Peyer's patch (tissue), 4 donors: ENCODE results near the gene MED13. TPM values are rescaled to one million over a fixed set of nuclear protein-coding genes. Genes with fewer than 3 reads are reported as not detected.

Experiments used
- DNase-seq, 3 donors: peaks; one replicate each; pipeline ENCODE4 v3.0.0-alpha.2; 2017 to 2019
- H3K27ac ChIP-seq, 4 donors: fragments of 200-600 bp; sonication (generic); one replicate each; pipeline ENCODE4 v1.5.1; 2016 to 2019
- H3K27me3 ChIP-seq, 2 donors: fragments of 200-600 bp; sonication (generic); one replicate each; pipeline ENCODE4 v1.5.1; 2019
- H3K36me3 ChIP-seq, 3 donors: fragments of 200-600 bp; sonication (generic); one replicate each; pipeline ENCODE4 v1.5.1; 2016 to 2019
- H3K4me1 ChIP-seq, 4 donors: fragments of 200-600 bp; sonication (generic); one replicate each; pipeline ENCODE4 v1.5.1; 2016 to 2019
- H3K4me3 ChIP-seq, 4 donors: fragments of 200-600 bp; sonication (generic); 1 replicate in 3 of 4; 2 replicates in 1 of 4; pipeline ENCODE4 v1.5.1; 2016 to 2019; ENCODE audit warnings: mild to moderate bottlenecking in 1 of 4
- H3K9me3 ChIP-seq, 4 donors: fragments of 200-600 bp; sonication (generic); one replicate each; pipeline ENCODE4 v1.5.1; 2016 to 2019; ENCODE audit warnings: mild to moderate bottlenecking in 1 of 4
- POLR2A ChIP-seq, 2 donors: fragments of 450-650 bp; IDR thresholded peaks; one replicate each; pipeline ENCODE4 v1.5.1; 2017; ENCODE audit warnings: antibody characterized with exemption in 2 of 2, mild to moderate bottlenecking in 2 of 2, moderate library complexity in 2 of 2
- total RNA-seq, 4 donors: library from RNA; depleted of rRNA; stranded (reverse); fragments of >200 nt; gene quantifications; one replicate each; pipeline ENCODE4 v1.1.0, GENCODE V29; 2016
- TF ChIP-seq, protein P1 (sequence below), 6 experiments: fragments of 450-650 bp in 4 of 6; fragments of 200-600 bp in 2 of 6; sonication (generic) in 1 of 6; IDR thresholded peaks; one replicate each; pipeline ENCODE4 v1.5.1; 2017 to 2019; ENCODE audit warnings: antibody characterized with exemption in 6 of 6, mild to moderate bottlenecking in 3 of 6, moderate library complexity in 1 of 6

MED13 gene
- total RNA-seq, 4 donors from 2014 or later, result 84.4 to 452 (median 131) TPM

DNA sequence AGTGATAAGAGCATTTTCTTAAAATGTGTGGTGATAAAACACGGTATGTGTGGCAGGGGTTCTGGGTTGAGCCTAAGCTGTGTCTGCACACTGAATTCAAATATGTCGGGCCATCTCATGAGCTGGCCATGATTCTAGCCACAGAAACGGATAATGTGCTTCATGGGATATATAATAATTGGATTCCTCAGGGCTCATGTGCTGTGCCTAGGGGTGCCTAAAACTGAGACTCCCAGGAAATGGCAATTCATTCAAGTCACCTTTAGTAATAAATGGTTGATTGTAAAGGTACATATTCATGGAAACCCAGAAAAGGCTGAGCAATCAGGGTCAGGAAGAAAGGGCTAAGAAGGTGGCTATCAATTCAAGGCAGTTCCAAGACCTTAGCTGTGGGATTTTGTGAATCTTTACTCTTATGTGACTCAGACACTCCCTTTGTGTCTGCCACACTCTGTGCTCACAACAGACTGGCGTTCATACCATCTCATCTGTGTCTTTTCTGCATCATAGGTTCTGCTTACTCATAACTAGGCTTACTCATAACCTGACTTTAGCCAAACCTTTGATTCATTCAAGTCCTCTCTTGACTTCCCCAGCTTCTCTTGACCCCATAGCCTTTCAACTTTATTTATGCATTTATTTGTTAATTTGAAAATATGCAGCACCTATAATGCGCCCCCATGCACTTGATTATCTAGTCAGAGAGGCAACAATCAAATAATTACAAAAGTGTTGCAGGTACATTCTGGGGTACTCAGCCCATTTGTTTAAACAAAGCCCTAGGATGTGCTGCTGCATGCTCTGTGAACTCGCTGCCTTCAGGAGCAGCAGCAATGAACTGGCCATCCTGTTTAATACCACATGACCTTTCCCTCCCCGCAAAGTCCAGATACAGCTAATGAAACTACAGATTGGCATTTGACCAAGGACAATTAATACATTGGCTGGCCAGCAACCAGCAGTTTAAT lies 28.4 kb upstream of the MED13 start:
- Histone ChIP-seq H3K27ac (peak overlapping the region in 1 of 4 donors; percentile 60), H3K27me3 (no peaks in the 10 kb centered on the region), H3K4me1 (peaks cover 0 to 5% (median 0%) of the 10 kb centered on the region in 4 donors), H3K4me3 (no peak overlapping the region), H3K36me3 (no peaks in the 10 kb centered on the region), H3K9me3 (no peaks in the 10 kb centered on the region)
- no peak for TF ChIP-seq POLR2A (IDR thresholded peaks at IDR 0.05)
- TF ChIP-seq, protein P1, sequence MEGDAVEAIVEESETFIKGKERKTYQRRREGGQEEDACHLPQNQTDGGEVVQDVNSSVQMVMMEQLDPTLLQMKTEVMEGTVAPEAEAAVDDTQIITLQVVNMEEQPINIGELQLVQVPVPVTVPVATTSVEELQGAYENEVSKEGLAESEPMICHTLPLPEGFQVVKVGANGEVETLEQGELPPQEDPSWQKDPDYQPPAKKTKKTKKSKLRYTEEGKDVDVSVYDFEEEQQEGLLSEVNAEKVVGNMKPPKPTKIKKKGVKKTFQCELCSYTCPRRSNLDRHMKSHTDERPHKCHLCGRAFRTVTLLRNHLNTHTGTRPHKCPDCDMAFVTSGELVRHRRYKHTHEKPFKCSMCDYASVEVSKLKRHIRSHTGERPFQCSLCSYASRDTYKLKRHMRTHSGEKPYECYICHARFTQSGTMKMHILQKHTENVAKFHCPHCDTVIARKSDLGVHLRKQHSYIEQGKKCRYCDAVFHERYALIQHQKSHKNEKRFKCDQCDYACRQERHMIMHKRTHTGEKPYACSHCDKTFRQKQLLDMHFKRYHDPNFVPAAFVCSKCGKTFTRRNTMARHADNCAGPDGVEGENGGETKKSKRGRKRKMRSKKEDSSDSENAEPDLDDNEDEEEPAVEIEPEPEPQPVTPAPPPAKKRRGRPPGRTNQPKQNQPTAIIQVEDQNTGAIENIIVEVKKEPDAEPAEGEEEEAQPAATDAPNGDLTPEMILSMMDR (IDR thresholded peaks at IDR 0.05), result no peak
- no peak for DNase-seq

DNA sequence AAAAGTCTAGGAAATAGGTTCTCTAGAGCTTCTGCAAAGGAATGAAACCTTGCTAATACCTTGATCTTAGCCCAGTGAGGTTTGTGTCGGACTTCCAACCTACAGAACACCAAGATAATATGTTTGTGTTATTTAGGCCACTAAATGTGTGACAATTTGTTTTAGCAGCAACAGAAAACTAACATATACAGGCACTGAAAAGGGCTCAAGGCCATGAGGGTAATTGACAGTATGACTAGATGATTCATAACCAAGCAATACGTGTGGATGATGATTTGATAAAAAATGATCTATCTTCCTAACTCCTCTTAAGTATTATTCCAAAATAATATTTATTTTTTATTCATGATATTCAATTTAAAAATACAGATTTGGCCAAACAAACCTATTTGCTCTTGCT lies 27.7 kb upstream of the MED13 start:
- Histone ChIP-seq H3K27ac (no peak overlapping the region), H3K27me3 (no peaks in the 10 kb centered on the region), H3K9me3 (no peaks in the 10 kb centered on the region), H3K4me1 (no peaks in the 10 kb centered on the region), H3K4me3 (no peak overlapping the region), H3K36me3 (no peaks in the 10 kb centered on the region)
- DNase-seq, result no peak
- TF ChIP-seq POLR2A (IDR thresholded peaks at IDR 0.05), result no peak
- TF ChIP-seq, protein P1 (IDR thresholded peaks at IDR 0.05), result no peak

DNA sequence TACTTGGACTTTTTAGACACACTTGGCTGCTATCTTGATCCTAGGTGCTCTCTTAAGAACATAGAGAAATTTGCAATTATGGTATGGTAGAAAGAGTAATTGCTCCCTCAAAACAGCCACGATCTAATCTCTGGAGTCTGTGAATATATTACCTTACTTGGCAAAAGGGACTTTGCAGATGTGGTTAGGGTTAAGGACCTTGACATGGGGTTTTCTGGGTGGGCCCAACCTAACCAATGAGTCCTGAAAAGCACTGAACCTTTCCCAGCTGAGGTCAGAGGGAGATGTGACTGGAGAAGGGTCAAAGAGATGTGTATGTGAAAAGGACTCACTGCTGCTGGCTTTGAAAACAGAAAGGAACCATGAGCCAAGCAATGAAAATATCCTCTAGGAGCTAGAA lies 26.7 kb upstream of the MED13 start:
- TF ChIP-seq, protein P1 (IDR thresholded peaks at IDR 0.05), result no peak
- TF ChIP-seq POLR2A (IDR thresholded peaks at IDR 0.05), result no peak

DNA sequence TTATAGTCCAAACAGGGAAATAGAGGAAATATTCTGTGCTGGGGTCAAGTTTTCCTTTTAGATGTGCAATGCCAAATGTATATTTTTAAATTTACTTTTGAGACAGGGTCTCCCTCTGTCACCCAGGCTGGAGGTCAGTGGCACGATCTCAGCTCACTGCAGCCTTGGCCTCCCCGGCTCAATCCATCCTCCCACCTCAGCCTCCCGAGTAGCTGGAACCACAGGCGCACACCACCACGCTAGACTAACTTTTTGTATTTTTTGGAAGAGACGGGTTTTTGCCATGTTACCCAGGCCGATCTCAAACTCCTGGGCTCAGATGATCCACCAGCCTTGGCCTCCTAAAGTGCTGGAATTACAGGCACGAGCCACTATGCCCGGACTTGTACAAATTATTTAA lies 25.8 kb upstream of the MED13 start:
- H3K9me3 ChIP-seq, result no peaks in the 10 kb centered on the region
- H3K36me3 ChIP-seq, result no peaks in the 10 kb centered on the region
- no peak overlapping the region for H3K27ac ChIP-seq
- H3K27me3 ChIP-seq, result no peaks in the 10 kb centered on the region
- TF ChIP-seq, protein P1 (IDR thresholded peaks at IDR 0.05), result no peak
- no peak for TF ChIP-seq POLR2A (IDR thresholded peaks at IDR 0.05)
- DNase-seq, result no peak
- no peaks in the 10 kb centered on the region for H3K4me1 ChIP-seq
- H3K4me3 ChIP-seq, result no peak overlapping the region

More for the DNA sequence above, 26.7 kb upstream of the MED13 start:
- Histone ChIP-seq H3K27me3 (no peaks in the 10 kb centered on the region), H3K36me3 (no peaks in the 10 kb centered on the region), H3K27ac (no peak overlapping the region), H3K4me3 (no peak overlapping the region), H3K9me3 (no peaks in the 10 kb centered on the region), H3K4me1 (no peaks in the 10 kb centered on the region)
- DNase-seq, result no peak

DNA sequence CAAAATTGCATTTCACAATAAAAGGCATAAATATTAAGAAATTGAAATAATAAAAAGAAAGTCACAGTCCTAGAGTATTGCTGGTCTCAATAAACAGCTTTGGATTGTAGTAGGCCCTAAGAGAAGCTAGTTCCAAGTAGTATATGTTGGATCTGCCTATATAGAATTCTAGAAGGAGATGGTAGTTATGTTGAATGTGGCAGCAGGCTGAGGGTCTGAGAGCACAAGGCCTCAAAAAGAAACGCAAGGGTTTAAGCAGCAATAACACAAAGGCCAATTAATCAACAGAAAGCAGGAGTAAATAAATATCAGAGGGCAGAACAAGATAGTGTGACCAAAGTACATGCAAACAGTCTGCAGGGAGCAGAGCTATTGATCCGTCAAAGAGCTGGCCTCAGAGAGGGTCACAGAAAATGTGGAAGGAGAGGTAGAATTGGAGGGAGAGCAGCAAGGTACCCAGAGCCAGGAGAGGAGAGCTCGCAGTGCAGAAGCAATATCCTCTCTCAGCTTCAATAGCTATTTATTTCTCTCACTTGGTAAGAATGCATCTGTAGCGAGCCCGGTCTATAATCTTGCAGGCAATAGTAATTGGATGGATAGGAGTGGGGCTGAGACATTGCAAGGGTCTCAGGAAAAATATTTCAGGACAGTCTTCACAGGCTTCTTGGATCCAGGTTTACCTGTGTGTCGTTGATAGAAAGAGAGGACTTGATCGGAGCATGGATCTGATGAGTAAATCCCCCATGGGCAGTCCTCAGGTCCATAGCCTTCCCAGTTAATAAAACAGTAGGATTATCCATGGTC lies 25.1 kb upstream of the MED13 start:
- Histone ChIP-seq H3K4me1 (no peaks in the 10 kb centered on the region), H3K27ac (no peak overlapping the region), H3K36me3 (no peaks in the 10 kb centered on the region), H3K4me3 (no peak overlapping the region), H3K27me3 (no peaks in the 10 kb centered on the region), H3K9me3 (no peaks in the 10 kb centered on the region)
- no peak for DNase-seq
- TF ChIP-seq, protein P1 (IDR thresholded peaks at IDR 0.05), result no peak
- TF ChIP-seq POLR2A (IDR thresholded peaks at IDR 0.05), result no peak
